CD8-positive, alpha-beta memory T cell (primary cell): Measurements from ENCODE around the gene MAPK8IP2. TPM values are rescaled to one million over a fixed set of nuclear protein-coding genes. Genes with fewer than 3 reads are reported as not detected.

Experiments used
- CTCF ChIA-PET: fragments of 350-600 bp; sonication (Branson Sonifier 250); formaldehyde crosslinking; loops from one replicate; lab custom pipeline; 2021; ENCODE audit warnings: antibody characterized with exemption; lab: Charles Lee
- POLR2A ChIA-PET: fragments of 350-600 bp; sonication (Branson Sonifier 250); formaldehyde crosslinking; loops from one replicate; lab custom pipeline; 2021; ENCODE audit warnings: antibody characterized with exemption; lab: Charles Lee
- DNase-seq, 5 donors: peaks; one replicate each; pipeline versions ENCODE4 v3.0.0 to v3.0.0-alpha.2; 2020 to 2022; ENCODE audit warnings: mixed read lengths in 1 of 5
- H3K27ac ChIP-seq: one replicate; pipeline ENCODE4 v1.7.0; 2013; ENCODE audit warnings: low read depth, mild to moderate bottlenecking, low read length, moderate library complexity
- H3K27me3 ChIP-seq: 2 replicates; pipeline ENCODE4 v1.7.0; 2013; ENCODE audit warnings: low read length, mild to moderate bottlenecking; ENCODE audit not compliant: insufficient read depth, poor library complexity, severe bottlenecking
- H3K36me3 ChIP-seq: 2 replicates; pipeline ENCODE4 v1.7.0; 2013; ENCODE audit warnings: mild to moderate bottlenecking, low read length, moderate library complexity; ENCODE audit not compliant: insufficient read depth
- H3K4me1 ChIP-seq: 2 replicates; pipeline ENCODE4 v1.7.0; 2013; ENCODE audit warnings: mild to moderate bottlenecking, low read length, moderate library complexity; ENCODE audit not compliant: insufficient read depth
- H3K4me3 ChIP-seq: 2 replicates; pipeline ENCODE4 v1.7.0; 2013; ENCODE audit warnings: mild to moderate bottlenecking, low read length
- H3K9me3 ChIP-seq: 2 replicates; pipeline ENCODE4 v1.7.0; 2013; ENCODE audit warnings: mild to moderate bottlenecking, low read length
- H3K27ac Mint-ChIP-seq, 8 donors: one replicate each; pipeline ENCODE4 v1.8.0; 2020 to 2021; ENCODE audit warnings: mixed read lengths in 8 of 8, mild to moderate bottlenecking in 6 of 8, inconsistent platforms in 3 of 8, moderate library complexity in 3 of 8
- H3K27me3 Mint-ChIP-seq, 2 donors: one replicate each; pipeline ENCODE4 v1.8.0; 2020 to 2021; ENCODE audit warnings: mixed read lengths in 2 of 2, mild to moderate bottlenecking in 1 of 2, moderate library complexity in 1 of 2
- H3K36me3 Mint-ChIP-seq, 3 donors: one replicate each; pipeline ENCODE4 v1.8.0; 2020 to 2021; ENCODE audit warnings: mixed read lengths in 3 of 3, inconsistent platforms in 1 of 3, mild to moderate bottlenecking in 1 of 3
- H3K4me1 Mint-ChIP-seq, 3 donors: one replicate each; pipeline ENCODE4 v1.8.0; 2020 to 2021; ENCODE audit warnings: mixed read lengths in 3 of 3, inconsistent platforms in 1 of 3, mild to moderate bottlenecking in 1 of 3
- H3K4me3 Mint-ChIP-seq, 7 donors: one replicate each; pipeline ENCODE4 v1.8.0; 2020 to 2021; ENCODE audit warnings: mixed read lengths in 7 of 7, mild to moderate bottlenecking in 6 of 7, moderate library complexity in 4 of 7, inconsistent platforms in 2 of 7
- H3K9me3 Mint-ChIP-seq, 5 donors: one replicate each; pipeline ENCODE4 v1.8.0; 2020 to 2022; ENCODE audit warnings: mixed read lengths in 5 of 5, mild to moderate bottlenecking in 3 of 5, moderate library complexity in 2 of 5, inconsistent platforms in 1 of 5
- polyA plus RNA-seq: library from polyadenylated mRNA; unstranded; fragments of 300-500 nt; fragmentation: Illumina TruSeq; gene quantifications from one replicate; pipeline ENCODE4 v1.2.3, GENCODE V29; 2021
- total RNA-seq, 2 experiments: library from RNA; stranded (reverse); gene quantifications; one replicate each; pipeline ENCODE4 v1.2.3, GENCODE V29; 2021

Gene MAPK8IP2
- total and polyA plus RNA-seq, 3 experiments from 2014 or later: 0.20 to 0.28 TPM; not detected in 1

DNA sequence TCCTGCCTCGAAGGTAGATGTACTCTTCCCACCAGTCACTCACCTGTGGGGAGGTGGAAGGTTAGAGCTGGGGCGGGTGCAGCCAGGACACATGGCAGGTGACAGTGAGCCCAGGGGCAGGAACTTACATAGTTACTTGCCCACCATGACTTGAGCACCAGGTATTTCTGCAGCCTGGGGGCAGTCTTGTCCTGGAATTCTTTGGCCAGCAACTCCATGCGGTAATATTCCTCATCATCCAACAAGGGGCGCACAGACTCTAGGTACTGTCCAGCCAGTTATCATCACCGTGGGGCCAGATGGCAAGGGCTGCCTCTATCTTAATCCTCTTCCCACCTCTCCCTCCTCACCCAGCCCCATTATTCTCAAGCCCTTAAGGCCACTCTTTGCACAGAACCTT, 24.5 kb upstream of the MAPK8IP2 start:
- Mint-ChIP-seq H3K4me1 (peaks cover 8 to 20% (median 13%) of the 10 kb centered on the region in 3 donors), H3K36me3 (peaks cover 0 to 46% (median 2%) of the 10 kb centered on the region in 3 donors), H3K27ac (peak overlapping the region in 1 of 8 donors; percentile 64), H3K27me3 (no peaks in the 10 kb centered on the region), H3K4me3 (peak overlapping the region in 1 of 7 donors; percentile 42), H3K9me3 (no peaks in the 10 kb centered on the region)
- Histone ChIP-seq H3K27me3 (no peaks in the 10 kb centered on the region), H3K9me3 (no peaks in the 10 kb centered on the region), H3K4me3 (no peak overlapping the region), H3K27ac (no peak overlapping the region), H3K36me3 (peaks cover 5% of the 10 kb centered on the region), H3K4me1 (peaks cover 2% of the 10 kb centered on the region)
- DNase-seq: no peak
- CTCF ChIA-PET: interaction anchor here (0.9 to 2.4 kb wide), 3 partner anchors 13 to 51 kb away, joined by 4 to 6 read pairs (median 5); partner anchors contain the start of gene SCO2
- POLR2A ChIA-PET: no interaction called here

DNA sequence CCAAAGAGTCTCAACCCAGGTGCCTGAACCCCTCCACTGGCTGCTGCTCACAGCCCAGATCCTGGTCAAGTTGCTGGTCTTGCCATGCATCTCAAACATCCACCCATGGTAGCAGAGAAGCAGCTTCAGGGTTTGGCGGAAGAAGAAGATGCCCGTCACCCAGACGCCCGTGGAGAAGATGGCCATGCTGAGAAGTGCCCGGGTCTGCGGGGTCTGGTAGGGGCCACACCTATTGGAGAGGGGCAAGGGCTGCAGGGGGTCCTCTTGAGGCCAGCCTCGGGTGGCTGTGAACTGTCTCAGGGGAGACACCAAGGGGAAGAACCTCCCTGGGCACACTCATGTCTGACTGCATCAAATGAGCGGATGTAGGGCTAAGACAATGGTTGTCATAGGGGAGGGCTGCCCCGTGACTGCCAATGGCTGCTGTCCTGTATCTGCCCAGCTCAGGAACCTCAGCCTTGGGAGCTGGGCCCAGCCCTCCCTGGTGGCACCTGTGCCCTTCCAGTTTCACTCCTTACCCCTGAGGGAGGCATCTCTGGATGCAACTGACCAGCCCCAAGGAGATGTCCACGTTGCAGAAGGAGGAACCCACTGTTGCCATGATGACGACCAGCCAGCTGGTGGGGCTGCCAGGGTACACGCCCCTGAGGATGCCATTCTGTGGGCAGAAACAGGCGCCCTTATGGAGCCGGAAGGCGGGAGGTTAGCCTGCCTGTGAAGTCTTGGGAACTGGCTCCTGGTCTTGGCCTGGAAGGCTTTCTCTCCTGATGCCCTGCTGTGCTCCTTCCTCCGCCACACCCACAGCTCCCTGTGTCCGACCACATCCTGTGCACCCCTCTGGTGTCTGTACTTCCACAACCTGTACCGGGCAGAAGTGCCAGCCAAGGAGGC, 23.5 kb upstream of the MAPK8IP2 start:
- peaks cover 8 to 29% (median 15%) of the 10 kb centered on the region in 3 donors for H3K4me1 Mint-ChIP-seq
- H3K9me3 Mint-ChIP-seq: no peaks in the 10 kb centered on the region
- H3K27me3 ChIP-seq: no peaks in the 10 kb centered on the region
- ChIA-PET CTCF (interaction anchor here (1.2 to 2.4 kb wide), 3 partner anchors 14 to 52 kb away, joined by 5 to 6 read pairs (median 6); partner anchors contain the start of genes SCO2 and SYCE3), POLR2A (interaction anchor here (0.6 kb wide), 1 partner anchor 12 kb away, joined by 4 read pairs; no protein-coding TSS in a partner anchor)
- no peaks in the 10 kb centered on the region for H3K9me3 ChIP-seq
- peaks cover 0 to 42% (median 2%) of the 10 kb centered on the region in 3 donors for H3K36me3 Mint-ChIP-seq
- no peak overlapping the region for H3K4me3 ChIP-seq
- H3K27ac Mint-ChIP-seq: peak overlapping the region in 4 of 8 donors; percentile 12 to 78 (median 22)
- peaks cover 5% of the 10 kb centered on the region for H3K36me3 ChIP-seq
- H3K4me3 Mint-ChIP-seq: peak overlapping the region in 2 of 7 donors; percentile 15
- no peak for DNase-seq
- no peak overlapping the region for H3K27ac ChIP-seq
- no peaks in the 10 kb centered on the region for H3K27me3 Mint-ChIP-seq
- H3K4me1 ChIP-seq: peaks cover 12% of the 10 kb centered on the region

- Histone ChIP-seq H3K36me3 (peaks cover 5% of the 10 kb centered on the region), H3K4me3 (no peak overlapping the region), H3K27ac (no peak overlapping the region), H3K9me3 (no peaks in the 10 kb centered on the region), H3K4me1 (peaks cover 12% of the 10 kb centered on the region), H3K27me3 (no peaks in the 10 kb centered on the region)
- ChIA-PET POLR2A (no interaction called here), CTCF (interaction anchor here (0.6 to 1.6 kb wide), 3 partner anchors 15 to 43 kb away, joined by 3 to 6 read pairs (median 6); partner anchors contain the start of gene SYCE3)
- Mint-ChIP-seq H3K27ac (peak overlapping the region in 2 of 8 donors; percentile 12 to 78), H3K9me3 (no peaks in the 10 kb centered on the region), H3K4me1 (peaks cover 8 to 31% (median 16%) of the 10 kb centered on the region in 3 donors), H3K4me3 (peak overlapping the region in 2 of 7 donors; percentile 15), H3K36me3 (peaks cover 0 to 37% (median 2%) of the 10 kb centered on the region in 3 donors), H3K27me3 (no peaks in the 10 kb centered on the region)
- DNase-seq: no peak
Observed at GRCh38 chr22:50577697-50577986, 23.0 kb upstream of the MAPK8IP2 start.

DNA sequence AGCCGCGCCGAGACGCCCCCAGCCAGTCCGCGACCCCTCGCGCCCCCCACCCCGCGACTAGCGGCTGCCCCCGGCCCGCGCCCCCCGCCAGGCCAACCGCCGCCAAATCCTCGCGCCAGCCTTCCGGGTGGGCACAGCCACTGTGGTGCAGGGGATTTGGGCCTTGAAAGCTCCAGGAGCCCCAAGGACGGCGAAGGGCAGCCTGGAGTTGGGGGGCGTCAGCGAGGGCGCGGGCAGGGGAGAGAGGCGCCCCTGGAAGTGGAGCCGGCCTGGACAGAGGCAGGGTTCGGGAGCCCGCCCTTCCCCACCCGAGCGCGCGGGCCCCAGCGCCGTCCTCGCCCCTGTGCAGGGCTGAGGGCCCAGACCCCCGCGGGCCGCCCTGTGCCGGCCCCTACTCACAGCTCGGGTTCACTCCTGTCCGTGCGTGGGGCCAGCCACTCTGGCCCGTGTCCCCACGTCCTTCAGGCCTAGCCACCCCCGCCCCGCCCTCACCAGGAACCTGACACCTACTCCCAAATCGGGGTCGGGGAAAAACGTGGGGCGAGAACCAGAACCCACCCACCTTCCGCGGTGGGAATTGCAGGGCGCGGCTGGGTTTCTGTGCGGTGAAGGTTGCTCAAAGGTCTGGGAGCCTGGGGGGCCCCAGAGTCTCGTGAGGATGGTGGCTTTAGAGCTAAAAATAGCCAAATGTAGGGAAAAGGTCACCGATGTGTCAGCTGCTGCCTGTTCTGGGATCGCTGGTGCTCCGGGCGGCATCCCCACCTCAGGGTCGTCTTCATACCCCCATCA, 22.4 kb upstream of the MAPK8IP2 start, which contains the start of gene CPT1B:
Gene CPT1B (minus strand): TSS at position 441 of the 789 bp plus-strand sequence. CDS start 512 bp downstream, outside the sequence.
- Histone ChIP-seq H3K27me3 (no peaks in the 10 kb centered on the region), H3K4me3 (no peak within 1 kb of the TSS), H3K9me3 (no peaks in the 10 kb centered on the region), H3K27ac (no peak within 1 kb of the TSS), H3K4me1 (peaks cover 12% of the 10 kb centered on the region), H3K36me3 (peaks cover 5% of the 10 kb centered on the region)
- Mint-ChIP-seq H3K36me3 (peaks cover 0 to 39% (median 2%) of the 10 kb centered on the region in 3 donors), H3K27me3 (no peaks in the 10 kb centered on the region), H3K4me3 (peak within 1 kb of the TSS in 3 of 7 donors; percentile 15 to 23 (median 15)), H3K27ac (peak within 1 kb of the TSS in 3 of 8 donors; percentile 12 to 78 (median 17)), H3K4me1 (peaks cover 8 to 34% (median 18%) of the 10 kb centered on the region in 3 donors), H3K9me3 (no peaks in the 10 kb centered on the region)
- POLR2A ChIA-PET: interaction anchor here (0.8 kb wide), 1 partner anchor 53 kb away, joined by 3 read pairs; the partner anchor contains the start of gene SCO2
- no peak for DNase-seq
- CTCF ChIA-PET: interaction anchor here (0.6 to 1.6 kb wide), 4 partner anchors 9 to 43 kb away, joined by 3 to 6 read pairs (median 3); no protein-coding TSS in a partner anchor

DNA sequence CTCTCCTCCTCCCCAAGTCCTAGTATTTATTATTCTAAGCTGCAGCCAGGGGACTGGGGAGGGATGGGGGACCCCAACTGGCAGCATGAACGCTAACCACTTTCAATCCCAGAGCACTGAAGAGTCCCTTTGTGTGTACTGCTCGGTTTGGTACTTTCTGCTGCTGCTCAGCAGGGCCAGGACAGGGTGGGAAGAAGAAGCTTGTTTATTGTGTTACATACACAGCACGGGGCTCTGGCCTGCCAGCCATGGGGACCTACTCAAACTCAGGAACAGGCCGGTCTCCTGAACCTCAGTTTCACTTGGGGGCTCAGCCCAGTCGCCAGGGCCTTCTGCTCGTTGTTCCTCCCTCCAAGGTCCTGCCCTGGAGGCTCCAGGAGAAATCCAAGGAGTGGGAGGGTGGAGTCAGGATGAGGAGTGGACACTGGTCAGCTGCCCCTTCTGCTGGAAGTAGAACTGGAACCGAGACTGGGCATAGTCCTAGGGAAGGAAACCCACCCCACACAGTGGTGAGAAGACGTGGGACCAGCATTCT, 21.8 kb upstream of the MAPK8IP2 start:
- Mint-ChIP-seq H3K27ac (no peak overlapping the region), H3K4me3 (peak overlapping the region in 1 of 7 donors; percentile 23), H3K4me1 (peaks cover 15 to 40% (median 23%) of the 10 kb centered on the region in 3 donors)

DNA sequence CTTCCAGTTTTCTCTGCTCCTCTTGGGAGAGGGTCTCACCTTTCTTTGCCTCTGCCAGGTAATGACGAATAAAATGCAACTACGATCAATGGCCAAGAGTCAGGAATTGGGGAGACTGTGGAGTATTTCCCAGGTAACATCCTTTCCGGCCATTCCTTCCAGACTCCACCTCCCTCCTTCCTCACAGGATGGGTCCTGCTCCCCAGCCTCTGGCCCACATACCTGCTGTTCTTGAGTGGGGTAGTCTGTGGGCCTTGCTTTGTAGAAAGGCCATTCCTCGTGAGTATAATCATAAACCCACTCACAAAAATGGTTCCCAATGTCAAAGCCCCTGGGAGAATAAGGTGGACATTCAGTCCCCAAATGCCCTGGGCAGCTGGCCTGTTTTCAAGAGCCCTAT, 20.8 kb upstream of the MAPK8IP2 start:
- no peak for DNase-seq
- no peaks in the 10 kb centered on the region for H3K27me3 ChIP-seq
- Mint-ChIP-seq H3K9me3 (no peaks in the 10 kb centered on the region), H3K36me3 (peaks cover 0 to 33% (median 0%) of the 10 kb centered on the region in 3 donors), H3K4me3 (peak overlapping the region in 2 of 7 donors; percentile 23 to 50), H3K27me3 (no peaks in the 10 kb centered on the region), H3K4me1 (peaks cover 16 to 45% (median 23%) of the 10 kb centered on the region in 3 donors), H3K27ac (peak overlapping the region in 3 of 8 donors; percentile 39 to 79 (median 69))
- no peaks in the 10 kb centered on the region for H3K9me3 ChIP-seq
- POLR2A ChIA-PET: no interaction called here
- peaks cover 5% of the 10 kb centered on the region for H3K36me3 ChIP-seq
- H3K4me3 ChIP-seq: no peak overlapping the region
- no peak overlapping the region for H3K27ac ChIP-seq
- peaks cover 19% of the 10 kb centered on the region for H3K4me1 ChIP-seq
- CTCF ChIA-PET: no interaction called here

More for the DNA sequence above, 21.8 kb upstream of the MAPK8IP2 start:
- ChIA-PET POLR2A (interaction anchor here (0.8 kb wide), 1 partner anchor 53 kb away, joined by 3 read pairs; the partner anchor contains the start of gene SCO2), CTCF (interaction anchor here (1.0 to 1.2 kb wide), 2 partner anchors 9 to 16 kb away, joined by 3 read pairs; no protein-coding TSS in a partner anchor)
- Histone ChIP-seq H3K4me3 (no peak overlapping the region), H3K27ac (no peak overlapping the region), H3K27me3 (no peaks in the 10 kb centered on the region), H3K4me1 (peaks cover 19% of the 10 kb centered on the region), H3K36me3 (peaks cover 5% of the 10 kb centered on the region), H3K9me3 (no peaks in the 10 kb centered on the region)
- H3K27me3 Mint-ChIP-seq: no peaks in the 10 kb centered on the region
- DNase-seq: no peak
- peaks cover 0 to 38% (median 2%) of the 10 kb centered on the region in 3 donors for H3K36me3 Mint-ChIP-seq
- no peaks in the 10 kb centered on the region for H3K9me3 Mint-ChIP-seq
